Sigmoid colon (tissue), 7 donors: ENCODE results near the gene GALNT14. TPM values are rescaled to one million over a fixed set of nuclear protein-coding genes. Genes with fewer than 3 reads are reported as not detected.

Source experiments
- DNase-seq: peaks from one replicate; pipeline ENCODE4 v3.0.0-alpha.2; 2019
- H3K27ac ChIP-seq, 4 donors: fragments of 200-600 bp; sonication (generic); one replicate each; pipeline ENCODE4 v1.5.1; 2016 to 2019; ENCODE audit warnings: mild to moderate bottlenecking in 1 of 4
- H3K27me3 ChIP-seq, 3 donors: fragments of 200-600 bp; sonication (generic); one replicate each; pipeline ENCODE4 v1.5.1; 2019; ENCODE audit warnings: mild to moderate bottlenecking in 1 of 3
- H3K36me3 ChIP-seq, 4 donors: fragments of 200-600 bp; sonication (generic); one replicate each; pipeline ENCODE4 v1.5.1; 2016 to 2019
- H3K4me1 ChIP-seq, 4 donors: fragments of 200-600 bp; sonication (generic); one replicate each; pipeline ENCODE4 v1.5.1; 2017 to 2019
- H3K4me3 ChIP-seq, 4 donors: fragments of 200-600 bp; sonication (generic); one replicate each; pipeline ENCODE4 v1.5.1; 2017 to 2019; ENCODE audit warnings: mild to moderate bottlenecking in 2 of 4, moderate library complexity in 1 of 4
- H3K9me3 ChIP-seq, 4 donors: fragments of 200-600 bp in 3 of 4; sonication (generic) in 3 of 4; one replicate each; pipeline versions ENCODE4 v1.5.1 to v1.6.1; 2013 to 2019
- EP300 ChIP-seq, 4 donors: sonication (generic); formaldehyde crosslinking; IDR thresholded peaks; one replicate each; pipeline ENCODE4 v1.6.1; 2017; ENCODE audit warnings: antibody characterized with exemption in 4 of 4
- POLR2A ChIP-seq, 2 donors: fragments of 450-650 bp; IDR thresholded peaks; one replicate each; pipeline ENCODE4 v1.6.1; 2016; ENCODE audit warnings: antibody characterized with exemption in 2 of 2, mild to moderate bottlenecking in 2 of 2, moderate library complexity in 2 of 2
- POLR2AphosphoS5 ChIP-seq, 4 donors: sonication (generic); formaldehyde crosslinking; IDR thresholded peaks; one replicate each; pipeline ENCODE4 v1.6.1; 2017; ENCODE audit warnings: antibody characterized with exemption in 4 of 4
- WGBS, 2 donors: extraction: QIAGEN DNeasy Blood & Tissue Kit; methylation state at CpG; one replicate each; pipeline ENCODE4 v1.1.7; 2013; 5-methylcytosine and 5-hydroxymethylcytosine counted together
- intact Hi-C: fragments of 100-400 bp; cut with DNase I; formaldehyde crosslinking; loops from one replicate; pipeline ENCODE4 v1.15.1; 2023
- polyA plus RNA-seq, 3 donors: library from polyadenylated mRNA; stranded (reverse); fragments of 200-250 nt; gene quantifications; one replicate each; pipeline ENCODE4 v1.2.3, GENCODE V29; 2013
- total RNA-seq, 4 donors: library from RNA; depleted of rRNA; stranded (reverse); fragments of >200 nt; gene quantifications; one replicate each; pipeline ENCODE4 v1.1.0, GENCODE V29; 2016
- TF ChIP-seq, protein P1 (sequence below), 4 experiments: fragments of 450-650 bp in 3 of 4; fragments of 200-600 bp in 1 of 4; IDR thresholded peaks; one replicate each; pipeline ENCODE4 v1.5.1; 2016 to 2019; ENCODE audit warnings: antibody characterized with exemption in 4 of 4, mild to moderate bottlenecking in 3 of 4, moderate library complexity in 2 of 4
- donor health status: healthy with polysubstance abuse.
- donor health status: Bipolar disorder and iron deficiency.
- donor health status: healthy.

The GALNT14 gene
- total and polyA plus RNA-seq, 7 donors = 1.2 to 2.3 (median 1.2) TPM; not detected in 4

DNA sequence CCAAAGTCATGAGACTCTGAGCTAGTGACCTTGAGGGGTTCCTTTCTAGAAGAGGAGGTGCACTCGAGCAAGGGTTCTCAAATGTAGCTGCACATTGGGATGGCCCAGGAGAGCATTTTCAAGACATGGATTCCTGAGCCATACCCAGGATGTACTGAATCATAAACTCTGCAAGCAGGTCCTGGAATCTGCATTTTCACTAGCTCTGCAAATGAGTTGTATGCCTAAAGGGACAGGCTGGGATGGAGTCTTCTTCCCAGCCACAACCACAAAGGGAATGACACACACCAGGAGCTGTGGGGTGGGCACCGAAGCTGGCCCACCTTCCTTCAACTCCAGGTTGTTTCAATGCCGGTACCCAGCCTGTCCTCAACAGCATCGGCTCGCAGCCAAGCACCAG, 90.6 kb downstream of the GALNT14 start:
- intact Hi-C loops = no loop called here
- 76 to 77% methylated on average over 5 of the region's 5 CpGs for WGBS, 2 donors
- Histone ChIP-seq H3K36me3 (no peaks in the 10 kb centered on the region), H3K9me3 (no peaks in the 10 kb centered on the region), H3K4me3 (no peak overlapping the region), H3K4me1 (no peaks in the 10 kb centered on the region), H3K27me3 (no peaks in the 10 kb centered on the region), H3K27ac (no peak overlapping the region)
- no peak for DNase-seq
- TF ChIP-seq POLR2AphosphoS5 (IDR thresholded peaks at IDR 0.05) (no peak), POLR2A (IDR thresholded peaks at IDR 0.05) (no peak), EP300 (IDR thresholded peaks at IDR 0.05) (no peak)
- TF ChIP-seq, protein P1, sequence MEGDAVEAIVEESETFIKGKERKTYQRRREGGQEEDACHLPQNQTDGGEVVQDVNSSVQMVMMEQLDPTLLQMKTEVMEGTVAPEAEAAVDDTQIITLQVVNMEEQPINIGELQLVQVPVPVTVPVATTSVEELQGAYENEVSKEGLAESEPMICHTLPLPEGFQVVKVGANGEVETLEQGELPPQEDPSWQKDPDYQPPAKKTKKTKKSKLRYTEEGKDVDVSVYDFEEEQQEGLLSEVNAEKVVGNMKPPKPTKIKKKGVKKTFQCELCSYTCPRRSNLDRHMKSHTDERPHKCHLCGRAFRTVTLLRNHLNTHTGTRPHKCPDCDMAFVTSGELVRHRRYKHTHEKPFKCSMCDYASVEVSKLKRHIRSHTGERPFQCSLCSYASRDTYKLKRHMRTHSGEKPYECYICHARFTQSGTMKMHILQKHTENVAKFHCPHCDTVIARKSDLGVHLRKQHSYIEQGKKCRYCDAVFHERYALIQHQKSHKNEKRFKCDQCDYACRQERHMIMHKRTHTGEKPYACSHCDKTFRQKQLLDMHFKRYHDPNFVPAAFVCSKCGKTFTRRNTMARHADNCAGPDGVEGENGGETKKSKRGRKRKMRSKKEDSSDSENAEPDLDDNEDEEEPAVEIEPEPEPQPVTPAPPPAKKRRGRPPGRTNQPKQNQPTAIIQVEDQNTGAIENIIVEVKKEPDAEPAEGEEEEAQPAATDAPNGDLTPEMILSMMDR (IDR thresholded peaks at IDR 0.05) = no peak

DNA sequence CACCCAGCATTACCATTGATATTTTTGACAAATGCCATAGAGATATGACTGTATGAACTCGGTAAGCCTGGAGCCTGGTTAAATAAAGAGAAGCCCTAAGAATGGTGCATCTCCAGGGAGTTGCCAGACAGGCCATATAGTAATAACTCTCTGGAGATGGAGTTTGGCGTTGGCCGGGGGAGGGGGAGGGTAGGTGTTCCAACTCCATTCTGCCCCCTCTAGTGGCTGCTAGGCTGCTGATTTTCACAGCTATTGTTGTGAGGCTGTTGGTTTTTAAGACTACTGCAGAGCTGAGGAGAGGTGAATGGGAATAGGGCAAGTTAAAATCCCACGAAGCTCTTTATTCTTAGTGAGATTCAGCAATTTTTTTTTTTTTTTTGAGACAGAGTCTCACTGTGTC, 99.9 kb downstream of the GALNT14 start:
- 76 to 81% methylated on average over 4 of the region's 4 CpGs for WGBS, 2 donors
- Histone ChIP-seq H3K9me3 (peaks cover 0 to 13% (median 6%) of the 10 kb centered on the region in 4 donors), H3K27me3 (no peaks in the 10 kb centered on the region), H3K4me1 (no peaks in the 10 kb centered on the region), H3K4me3 (no peak overlapping the region), H3K27ac (no peak overlapping the region), H3K36me3 (no peaks in the 10 kb centered on the region)
- intact Hi-C loops = no loop called here
- no peak for DNase-seq
- TF ChIP-seq, protein P1 (IDR thresholded peaks at IDR 0.05) = no peak
- TF ChIP-seq POLR2AphosphoS5 (IDR thresholded peaks at IDR 0.05) (no peak), EP300 (IDR thresholded peaks at IDR 0.05) (no peak), POLR2A (IDR thresholded peaks at IDR 0.05) (no peak)

DNA sequence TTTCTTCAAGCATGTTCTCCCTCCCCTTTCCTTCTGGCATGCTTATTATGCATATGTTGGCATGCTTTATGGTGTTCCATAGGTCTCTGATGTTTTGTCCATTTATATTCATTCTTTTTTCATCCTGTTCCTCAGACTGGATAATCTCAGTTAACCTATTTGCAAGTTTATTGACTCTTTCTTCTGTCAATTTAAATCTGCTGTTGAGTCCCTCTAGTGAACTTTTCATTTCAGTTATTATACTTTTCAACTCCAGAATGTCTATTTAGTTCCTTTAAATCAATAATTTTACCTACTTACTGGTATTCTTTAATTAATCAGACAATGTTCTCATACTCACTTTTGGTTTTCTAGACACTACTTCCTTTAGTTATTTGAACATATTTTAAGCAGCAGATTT, 101.2 kb downstream of the GALNT14 start:
- Histone ChIP-seq H3K4me1 (no peaks in the 10 kb centered on the region), H3K27ac (no peak overlapping the region)
- intact Hi-C loops = no loop called here

DNA sequence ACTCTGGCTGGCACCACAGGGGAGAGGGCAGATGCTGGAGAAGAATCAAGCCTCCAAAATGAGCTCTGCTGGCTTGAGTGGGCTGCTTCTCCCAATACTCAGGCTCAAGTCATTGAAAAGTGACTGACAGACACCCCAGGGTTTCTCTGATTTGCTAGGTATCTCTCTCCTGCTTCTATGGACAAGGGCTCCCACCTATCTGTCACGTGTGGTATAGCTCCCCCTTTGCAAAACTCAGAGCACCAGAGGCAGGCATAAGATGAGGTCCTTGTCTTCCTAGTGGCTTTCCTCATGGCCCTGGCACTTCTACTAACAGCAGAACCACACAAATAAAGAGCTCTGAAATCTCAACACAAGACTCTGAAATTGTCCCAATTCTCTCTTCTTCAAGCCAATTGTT, 105.2 kb downstream of the GALNT14 start:
- no peak for TF ChIP-seq POLR2A (IDR thresholded peaks at IDR 0.05)
- no peak for TF ChIP-seq POLR2AphosphoS5 (IDR thresholded peaks at IDR 0.05)
- TF ChIP-seq, protein P1 (IDR thresholded peaks at IDR 0.05) = no peak
- no peak for TF ChIP-seq EP300 (IDR thresholded peaks at IDR 0.05)
- no peaks in the 10 kb centered on the region for H3K4me1 ChIP-seq
- H3K27ac ChIP-seq = no peak overlapping the region
- no peaks in the 10 kb centered on the region for H3K27me3 ChIP-seq
- WGBS, 2 donors = 13 to 44% methylated on average over 1 of the region's 1 CpG
- no peaks in the 10 kb centered on the region for H3K36me3 ChIP-seq
- H3K4me3 ChIP-seq = no peak overlapping the region
- peaks cover 0 to 13% (median 6%) of the 10 kb centered on the region in 4 donors for H3K9me3 ChIP-seq
- intact Hi-C loops = no loop called here
- DNase-seq = no peak

More for the DNA sequence above, 101.2 kb downstream of the GALNT14 start:
- Histone ChIP-seq H3K4me3 (no peak overlapping the region), H3K9me3 (peaks cover 0 to 13% (median 6%) of the 10 kb centered on the region in 4 donors), H3K36me3 (no peaks in the 10 kb centered on the region), H3K27me3 (no peaks in the 10 kb centered on the region)
- DNase-seq = no peak
- TF ChIP-seq POLR2A (IDR thresholded peaks at IDR 0.05) (no peak), EP300 (IDR thresholded peaks at IDR 0.05) (no peak), POLR2AphosphoS5 (IDR thresholded peaks at IDR 0.05) (no peak)
- TF ChIP-seq, protein P1 (IDR thresholded peaks at IDR 0.05) = no peak

DNA sequence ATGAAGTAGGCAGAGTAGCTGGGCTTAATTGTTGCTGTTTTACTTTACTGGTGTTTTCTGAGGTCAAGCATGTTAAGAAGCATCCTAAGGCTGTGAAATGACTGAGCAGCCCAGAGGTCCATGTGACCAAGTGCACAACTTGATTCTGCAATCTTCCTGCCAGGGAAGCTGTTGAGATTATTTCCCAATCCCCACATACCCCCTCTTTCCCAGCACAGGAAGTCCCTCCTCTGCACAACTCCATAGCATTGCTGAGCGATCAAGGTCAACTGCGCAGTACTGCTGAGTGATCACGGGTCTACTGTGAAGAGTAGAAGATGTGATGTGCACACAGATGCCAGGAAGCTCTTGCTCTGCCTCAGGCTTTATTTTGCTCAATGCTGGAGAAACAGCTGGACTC, 105.8 kb downstream of the GALNT14 start:
- 89 to 92% methylated on average over 3 of the region's 3 CpGs for WGBS, 2 donors
- TF ChIP-seq, protein P1 (IDR thresholded peaks at IDR 0.05) = no peak
- TF ChIP-seq POLR2AphosphoS5 (IDR thresholded peaks at IDR 0.05) = no peak
- no peak for TF ChIP-seq POLR2A (IDR thresholded peaks at IDR 0.05)
- no peak for TF ChIP-seq EP300 (IDR thresholded peaks at IDR 0.05)
- Histone ChIP-seq H3K4me3 (no peak overlapping the region), H3K9me3 (peaks cover 0 to 11% (median 5%) of the 10 kb centered on the region in 4 donors), H3K27me3 (no peaks in the 10 kb centered on the region), H3K27ac (no peak overlapping the region), H3K36me3 (no peaks in the 10 kb centered on the region), H3K4me1 (no peaks in the 10 kb centered on the region)
- intact Hi-C loops = no loop called here
- no peak for DNase-seq
